Kidney epithelial cell (primary cell): ENCODE measurements around the gene JAK1. TPM values are rescaled to one million over a fixed set of nuclear protein-coding genes. Genes with fewer than 3 reads are reported as not detected.

Experiments
- DNase-seq: peaks from one replicate; pipeline ENCODE4 v3.0.0-alpha.2; 2010; ENCODE audit warnings: low read depth
- H3K27me3 ChIP-seq: 2 replicates; pipeline ENCODE4 v1.6.0; 2011; ENCODE audit warnings: low read length; ENCODE audit not compliant: control insufficient read depth, insufficient read depth
- H3K36me3 ChIP-seq: 2 replicates; pipeline ENCODE4 v1.5.1; 2011; ENCODE audit warnings: low read length; ENCODE audit not compliant: control insufficient read depth, insufficient read depth
- H3K4me3 ChIP-seq: 2 replicates; pipeline ENCODE4 v1.5.1; 2011; ENCODE audit warnings: low read depth, mild to moderate bottlenecking, control low read depth, low read length
- total RNA-seq: library from RNA; depleted of rRNA; stranded (reverse); fragments of >200 nt; gene quantifications from 2 replicates; pipeline ENCODE4 v1.2.3, GENCODE V29; 2015
- TF ChIP-seq, protein P1 (sequence below): IDR thresholded peaks from 2 replicates; pipeline ENCODE4 v1.5.1; 2011; ENCODE audit warnings: mild to moderate bottlenecking, moderate library complexity, low read length, control low read depth, inconsistent platforms; ENCODE audit not compliant: insufficient read depth, poor library complexity, severe bottlenecking

Gene JAK1
- total RNA-seq, 1 donor from 2014 or later: 138 TPM

- H3K27me3 ChIP-seq: no peaks in the 10 kb centered on the region
- DNase-seq: no peak
- no peaks in the 10 kb centered on the region for H3K36me3 ChIP-seq
- TF ChIP-seq, protein P1, sequence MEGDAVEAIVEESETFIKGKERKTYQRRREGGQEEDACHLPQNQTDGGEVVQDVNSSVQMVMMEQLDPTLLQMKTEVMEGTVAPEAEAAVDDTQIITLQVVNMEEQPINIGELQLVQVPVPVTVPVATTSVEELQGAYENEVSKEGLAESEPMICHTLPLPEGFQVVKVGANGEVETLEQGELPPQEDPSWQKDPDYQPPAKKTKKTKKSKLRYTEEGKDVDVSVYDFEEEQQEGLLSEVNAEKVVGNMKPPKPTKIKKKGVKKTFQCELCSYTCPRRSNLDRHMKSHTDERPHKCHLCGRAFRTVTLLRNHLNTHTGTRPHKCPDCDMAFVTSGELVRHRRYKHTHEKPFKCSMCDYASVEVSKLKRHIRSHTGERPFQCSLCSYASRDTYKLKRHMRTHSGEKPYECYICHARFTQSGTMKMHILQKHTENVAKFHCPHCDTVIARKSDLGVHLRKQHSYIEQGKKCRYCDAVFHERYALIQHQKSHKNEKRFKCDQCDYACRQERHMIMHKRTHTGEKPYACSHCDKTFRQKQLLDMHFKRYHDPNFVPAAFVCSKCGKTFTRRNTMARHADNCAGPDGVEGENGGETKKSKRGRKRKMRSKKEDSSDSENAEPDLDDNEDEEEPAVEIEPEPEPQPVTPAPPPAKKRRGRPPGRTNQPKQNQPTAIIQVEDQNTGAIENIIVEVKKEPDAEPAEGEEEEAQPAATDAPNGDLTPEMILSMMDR: no peak
- no peak overlapping the region for H3K4me3 ChIP-seq
These were observed 175.4 kb downstream of the JAK1 start for GRCh38 chr1:64790832-64791487.

Other genes starting within 250 kb of the JAK1 start
- 11.8 and 12.6 TPM in 2 replicates for gene RAVER2, start 221.5 kb downstream of the JAK1 start, total RNA-seq
- gene AK4, start 181.7 kb upstream of the JAK1 start, total RNA-seq: 15.4 and 25.2 TPM in 2 replicates